K562 (cell line): ENCODE data around the gene TSC22D2. TPM values are rescaled to one million over a fixed set of nuclear protein-coding genes. Genes with fewer than 3 reads are reported as not detected.

Source experiments
- BCOR ChIP-seq: fragments of 450-650 bp; IDR thresholded peaks from 2 replicates; pipeline ENCODE4 v1.6.1; 2016
- C11orf30 ChIP-seq: fragments of 450-650 bp; IDR thresholded peaks from 2 replicates; pipeline ENCODE4 v1.6.1; 2016; ENCODE audit warnings: low read depth, mild to moderate bottlenecking
- CHAMP1 ChIP-seq: fragments of 450-650 bp; IDR thresholded peaks from 2 replicates; pipeline ENCODE4 v1.6.1; 2016; ENCODE audit warnings: mild to moderate bottlenecking
- ELF1 ChIP-seq: fragments of 200-800 bp; sonication (Bioruptor generic); IDR thresholded peaks from 2 replicates; pipeline ENCODE4 v1.6.1; 2016; ENCODE audit warnings: missing genetic modification characterization, missing compliant biosample characterization
- HMG20B ChIP-seq: fragments of 250-450 bp; sonication (Bioruptor Pico); IDR thresholded peaks from 2 replicates; pipeline ENCODE4 v1.5.0; 2021; ENCODE audit warnings: mild to moderate bottlenecking
- MAFK ChIP-seq: IDR thresholded peaks from 2 replicates; pipeline ENCODE4 v1.6.1; 2011; ENCODE audit warnings: low read length, improper control_type of control experiment
- MEIS2 ChIP-seq: fragments of 450-650 bp; IDR thresholded peaks from 2 replicates; pipeline ENCODE4 v1.6.1; 2014; ENCODE audit warnings: mild to moderate bottlenecking; ENCODE audit not compliant: partially characterized antibody
- NONO ChIP-seq, 2 experiments: fragments of 200-400 bp in 1 of 2; fragments of 450-650 bp in 1 of 2; formaldehyde crosslinking in 1 of 2; IDR thresholded peaks; 2 replicates each; pipeline ENCODE4 v1.6.1; 2017; ENCODE audit warnings: low read depth in 2 of 2, mild to moderate bottlenecking in 2 of 2, moderate library complexity in 2 of 2, low read length in 1 of 2
- SLC30A9 ChIP-seq: fragments of 250-450 bp; sonication (Bioruptor Pico); IDR thresholded peaks from 2 replicates; pipeline ENCODE4 v1.8.0; 2022; ENCODE audit warnings: mild to moderate bottlenecking, moderate library complexity
- SMARCA4 ChIP-seq: fragments of 450-650 bp; IDR thresholded peaks from 2 replicates; pipeline ENCODE4 v1.6.1; 2016
- SRF ChIP-seq, 2 experiments: fragments of 250-450, 450-650 bp in 1 of 2; sonication (Bioruptor Pico) in 1 of 2; sonication (generic) in 1 of 2; formaldehyde crosslinking; IDR thresholded peaks; 2 replicates each; pipeline versions ENCODE4 v1.5.0 to v1.5.1; 2020 to 2022; ENCODE audit warnings: mild to moderate bottlenecking in 1 of 2, missing genetic modification reagents in 1 of 2
- SRSF3 ChIP-seq: fragments of 200-400 bp; formaldehyde crosslinking; IDR thresholded peaks from 2 replicates; pipeline ENCODE4 v1.6.1; 2016; ENCODE audit warnings: mild to moderate bottlenecking, low read length, moderate library complexity; ENCODE audit not compliant: insufficient read depth
- polyA plus RNA-seq, 8 experiments: library from polyadenylated mRNA; depleted of rRNA in 4 of 8; stranded (reverse) in 5 of 8; unstranded in 3 of 8; fragments of >200 nt; fragmentation: Nextera tagmentation in 2 of 8; fragmentation: Illumina TruSeq in 1 of 8; extraction: Ambion mirVana in 2 of 8; extraction: Trizol in 1 of 8; gene quantifications; 2 replicates each; pipeline versions ENCODE4 v1.2.1 to v1.2.3, GENCODE V29; 2011 to 2014; ENCODE audit warnings: inconsistent platforms in 1 of 8, missing spikeins in 1 of 8
- total RNA-seq, 7 experiments: library from RNA; depleted of rRNA in 6 of 7; stranded (reverse); fragments of >200 nt in 6 of 7; fragmentation: Illumina TruSeq in 2 of 7; extraction: Trizol in 2 of 7; gene quantifications; 2 replicates each; pipeline versions ENCODE4 v1.2.1 to v1.2.3, GENCODE V29; 2011 to 2021; ENCODE audit warnings: low replicate concordance in 1 of 7
- TF ChIP-seq, protein P1 (sequence below): sonication (generic); formaldehyde crosslinking; IDR thresholded peaks from 2 replicates; pipeline ENCODE4 v1.8.1; 2023; ENCODE audit warnings: missing genetic modification reagents, mild to moderate bottlenecking, borderline replicate concordance
- TF ChIP-seq, protein P2 (sequence below): fragments of 250-450 bp; sonication (Bioruptor Pico); IDR thresholded peaks from 2 replicates; pipeline ENCODE4 v1.9.0; 2021; ENCODE audit warnings: mild to moderate bottlenecking
- TF ChIP-seq, protein P3 (sequence below): fragments of 450-650 bp; IDR thresholded peaks from 2 replicates; pipeline ENCODE4 v1.6.1; 2017; ENCODE audit warnings: antibody characterized with exemption, mild to moderate bottlenecking

TSC22D2 gene
- total and polyA plus RNA-seq, 9 of the 15 experiments (the other 6 are each of a cell fraction or from before 2014, with no cell fraction given) = 5.5 to 44.0 (median 19.3) TPM

DNA sequence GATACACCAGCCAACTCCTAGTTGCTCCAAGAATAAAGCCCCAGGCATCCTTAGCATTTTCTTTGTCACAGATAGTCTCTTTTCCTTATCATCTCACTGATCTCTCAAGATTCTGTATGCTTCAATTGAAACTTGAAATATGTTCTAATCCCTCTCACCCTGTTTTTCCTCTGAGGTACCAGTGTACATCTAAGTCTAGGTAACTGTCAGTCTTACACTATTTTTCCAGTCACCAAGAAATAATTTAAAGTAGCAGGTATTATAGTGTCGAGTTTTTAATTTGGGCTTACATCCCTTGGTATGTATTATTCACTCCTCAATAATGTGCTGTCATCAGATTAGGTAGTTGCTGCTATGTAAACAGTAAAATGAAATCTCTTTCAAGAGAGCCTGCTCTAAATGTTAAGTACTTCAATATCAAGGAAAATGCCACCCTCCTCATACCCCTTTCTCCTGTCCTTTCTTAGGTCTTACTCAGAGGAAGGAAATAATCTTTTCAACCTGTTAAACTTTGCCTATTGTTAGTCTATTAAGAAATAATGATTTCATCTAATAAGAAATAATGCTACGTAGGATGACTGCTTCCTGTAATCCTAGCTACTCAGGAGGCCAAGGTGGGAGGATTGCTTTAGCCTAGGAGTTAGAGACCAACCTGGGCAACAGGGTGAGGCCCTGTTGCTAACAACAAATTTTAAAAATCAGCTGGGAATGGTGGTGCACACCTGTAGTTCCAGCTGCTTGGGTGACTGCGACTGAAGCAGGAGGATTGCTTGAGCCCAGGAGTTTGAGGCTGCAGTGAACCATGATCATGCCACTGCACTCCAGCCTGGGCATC lies 39.8 kb downstream of the TSC22D2 start (continued):
- no peak; the same call in 1 of the 2 replicates for TF ChIP-seq ELF1 (tag)
- TF ChIP-seq, protein P1, sequence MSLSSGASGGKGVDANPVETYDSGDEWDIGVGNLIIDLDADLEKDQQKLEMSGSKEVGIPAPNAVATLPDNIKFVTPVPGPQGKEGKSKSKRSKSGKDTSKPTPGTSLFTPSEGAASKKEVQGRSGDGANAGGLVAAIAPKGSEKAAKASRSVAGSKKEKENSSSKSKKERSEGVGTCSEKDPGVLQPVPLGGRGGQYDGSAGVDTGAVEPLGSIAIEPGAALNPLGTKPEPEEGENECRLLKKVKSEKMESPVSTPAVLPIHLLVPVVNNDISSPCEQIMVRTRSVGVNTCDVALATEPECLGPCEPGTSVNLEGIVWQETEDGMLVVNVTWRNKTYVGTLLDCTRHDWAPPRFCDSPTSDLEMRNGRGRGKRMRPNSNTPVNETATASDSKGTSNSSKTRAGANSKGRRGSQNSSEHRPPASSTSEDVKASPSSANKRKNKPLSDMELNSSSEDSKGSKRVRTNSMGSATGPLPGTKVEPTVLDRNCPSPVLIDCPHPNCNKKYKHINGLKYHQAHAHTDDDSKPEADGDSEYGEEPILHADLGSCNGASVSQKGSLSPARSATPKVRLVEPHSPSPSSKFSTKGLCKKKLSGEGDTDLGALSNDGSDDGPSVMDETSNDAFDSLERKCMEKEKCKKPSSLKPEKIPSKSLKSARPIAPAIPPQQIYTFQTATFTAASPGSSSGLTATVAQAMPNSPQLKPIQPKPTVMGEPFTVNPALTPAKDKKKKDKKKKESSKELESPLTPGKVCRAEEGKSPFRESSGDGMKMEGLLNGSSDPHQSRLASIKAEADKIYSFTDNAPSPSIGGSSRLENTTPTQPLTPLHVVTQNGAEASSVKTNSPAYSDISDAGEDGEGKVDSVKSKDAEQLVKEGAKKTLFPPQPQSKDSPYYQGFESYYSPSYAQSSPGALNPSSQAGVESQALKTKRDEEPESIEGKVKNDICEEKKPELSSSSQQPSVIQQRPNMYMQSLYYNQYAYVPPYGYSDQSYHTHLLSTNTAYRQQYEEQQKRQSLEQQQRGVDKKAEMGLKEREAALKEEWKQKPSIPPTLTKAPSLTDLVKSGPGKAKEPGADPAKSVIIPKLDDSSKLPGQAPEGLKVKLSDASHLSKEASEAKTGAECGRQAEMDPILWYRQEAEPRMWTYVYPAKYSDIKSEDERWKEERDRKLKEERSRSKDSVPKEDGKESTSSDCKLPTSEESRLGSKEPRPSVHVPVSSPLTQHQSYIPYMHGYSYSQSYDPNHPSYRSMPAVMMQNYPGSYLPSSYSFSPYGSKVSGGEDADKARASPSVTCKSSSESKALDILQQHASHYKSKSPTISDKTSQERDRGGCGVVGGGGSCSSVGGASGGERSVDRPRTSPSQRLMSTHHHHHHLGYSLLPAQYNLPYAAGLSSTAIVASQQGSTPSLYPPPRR (CRISPR knock-in tag) = no peak
- no peak for TF ChIP-seq MAFK
- peak; percentile 29 for TF ChIP-seq MEIS2
- no peak for TF ChIP-seq BCOR
- TF ChIP-seq CHAMP1 = no peak
- TF ChIP-seq SRSF3 = no peak
- TF ChIP-seq SMARCA4 = 0 out of 2 replicates have a peak, but pooled peaks have one; percentile 26
- TF ChIP-seq, protein P2, sequence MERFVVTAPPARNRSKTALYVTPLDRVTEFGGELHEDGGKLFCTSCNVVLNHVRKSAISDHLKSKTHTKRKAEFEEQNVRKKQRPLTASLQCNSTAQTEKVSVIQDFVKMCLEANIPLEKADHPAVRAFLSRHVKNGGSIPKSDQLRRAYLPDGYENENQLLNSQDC (CRISPR knock-in tag) = no peak
- no peak for TF ChIP-seq SLC30A9
- TF ChIP-seq NONO (IDR thresholded peaks at IDR 0.05; ENCODE audit: low read depth in 2 of 2, low read length in 1 of 2) = no peak
- TF ChIP-seq SRF (CRISPR knock-in tag; IDR thresholded peaks at IDR 0.05) = 0 out of 4 replicates have a peak, but pooled peaks of 1 of the 2 experiments have one; percentile 9
- TF ChIP-seq, protein P3, sequence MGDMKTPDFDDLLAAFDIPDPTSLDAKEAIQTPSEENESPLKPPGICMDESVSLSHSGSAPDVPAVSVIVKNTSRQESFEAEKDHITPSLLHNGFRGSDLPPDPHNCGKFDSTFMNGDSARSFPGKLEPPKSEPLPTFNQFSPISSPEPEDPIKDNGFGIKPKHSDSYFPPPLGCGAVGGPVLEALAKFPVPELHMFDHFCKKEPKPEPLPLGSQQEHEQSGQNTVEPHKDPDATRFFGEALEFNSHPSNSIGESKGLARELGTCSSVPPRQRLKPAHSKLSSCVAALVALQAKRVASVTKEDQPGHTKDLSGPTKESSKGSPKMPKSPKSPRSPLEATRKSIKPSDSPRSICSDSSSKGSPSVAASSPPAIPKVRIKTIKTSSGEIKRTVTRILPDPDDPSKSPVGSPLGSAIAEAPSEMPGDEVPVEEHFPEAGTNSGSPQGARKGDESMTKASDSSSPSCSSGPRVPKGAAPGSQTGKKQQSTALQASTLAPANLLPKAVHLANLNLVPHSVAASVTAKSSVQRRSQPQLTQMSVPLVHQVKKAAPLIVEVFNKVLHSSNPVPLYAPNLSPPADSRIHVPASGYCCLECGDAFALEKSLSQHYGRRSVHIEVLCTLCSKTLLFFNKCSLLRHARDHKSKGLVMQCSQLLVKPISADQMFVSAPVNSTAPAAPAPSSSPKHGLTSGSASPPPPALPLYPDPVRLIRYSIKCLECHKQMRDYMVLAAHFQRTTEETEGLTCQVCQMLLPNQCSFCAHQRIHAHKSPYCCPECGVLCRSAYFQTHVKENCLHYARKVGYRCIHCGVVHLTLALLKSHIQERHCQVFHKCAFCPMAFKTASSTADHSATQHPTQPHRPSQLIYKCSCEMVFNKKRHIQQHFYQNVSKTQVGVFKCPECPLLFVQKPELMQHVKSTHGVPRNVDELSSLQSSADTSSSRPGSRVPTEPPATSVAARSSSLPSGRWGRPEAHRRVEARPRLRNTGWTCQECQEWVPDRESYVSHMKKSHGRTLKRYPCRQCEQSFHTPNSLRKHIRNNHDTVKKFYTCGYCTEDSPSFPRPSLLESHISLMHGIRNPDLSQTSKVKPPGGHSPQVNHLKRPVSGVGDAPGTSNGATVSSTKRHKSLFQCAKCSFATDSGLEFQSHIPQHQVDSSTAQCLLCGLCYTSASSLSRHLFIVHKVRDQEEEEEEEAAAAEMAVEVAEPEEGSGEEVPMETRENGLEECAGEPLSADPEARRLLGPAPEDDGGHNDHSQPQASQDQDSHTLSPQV = peak; percentile 43; the same call in 1 of the 2 replicates
- TF ChIP-seq HMG20B (CRISPR knock-in tag) = no peak
- peak; percentile 34; the same call in 1 of the 2 replicates for TF ChIP-seq C11orf30
